ENCODE results near the gene MYO10. TPM values are rescaled to one million over a fixed set of nuclear protein-coding genes. Genes with fewer than 3 reads are reported as not detected.

MYO10 gene
- total RNA-seq, 4 donors from 2014 or later: 51.6 to 190 (median 72.9) TPM

DNA sequence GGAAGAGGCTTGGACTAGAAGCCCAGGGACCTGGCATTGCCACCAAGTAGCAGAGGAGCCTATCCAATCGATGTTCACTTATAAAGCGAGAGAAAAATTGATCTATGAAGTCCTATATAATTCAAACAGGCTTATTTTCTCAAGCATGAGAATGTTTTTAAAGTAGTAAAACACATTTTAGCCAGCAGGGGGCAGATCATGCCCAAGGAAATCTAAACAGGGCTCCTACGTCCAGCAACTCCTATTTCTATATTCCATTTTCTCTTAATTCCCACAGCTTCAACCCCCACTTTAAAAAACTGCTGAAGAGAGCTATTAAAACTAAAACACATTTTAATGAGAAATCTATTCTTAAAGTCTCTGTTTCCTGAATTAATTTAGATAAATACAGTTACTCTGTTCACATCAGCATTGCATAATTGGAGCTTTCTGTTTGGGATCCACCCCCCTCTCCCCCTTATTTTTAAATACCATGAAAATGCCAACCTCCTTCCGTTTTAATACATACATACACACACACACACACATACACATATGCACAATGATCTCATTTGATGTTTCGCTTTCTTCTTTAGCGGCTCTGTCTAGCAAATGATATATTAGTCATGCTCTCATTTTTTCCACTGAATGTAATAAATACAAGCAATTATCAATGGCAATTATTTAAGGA is 144.9 kb downstream of the MYO10 start:
- 25 to 37% methylated on average over 4 to 6 of the region's 6 CpGs for WGBS, 2 donors (ENCODE audit: low coverage in 1 of 2)
- DNase-seq: no peak
- in situ Hi-C loops (cut with MboI; ENCODE audit: low pct_ligation_motif_present in 1 of 4, low pct_unique_long_range_greater_than_20kb in 1 of 4, low sequenced_read_pairs in 3 of 4) (loop anchor here (5.0 to 25.0 kb wide), 4 partner anchors 396 to 1521 kb away; no protein-coding TSS in a partner anchor), intact Hi-C loops (cut with DNase I; ENCODE audit: low total_unique reads) (loop anchor here (10.0 kb wide), 1 partner anchor 394 kb away; no protein-coding TSS in a partner anchor)
- Histone ChIP-seq H3K36me3 (no peaks in the 10 kb centered on the region), H3K27ac (no peak overlapping the region), H3K4me1 (peaks cover 0 to 4% (median 0%) of the 10 kb centered on the region in 4 donors), H3K9me3 (no peaks in the 10 kb centered on the region), H3K27me3 (no peaks in the 10 kb centered on the region), H3K4me3 (no peak overlapping the region)
- TF ChIP-seq CTCF (IDR thresholded peaks at IDR 0.05) (peak; percentile 69 to 77 (median 74)), POLR2AphosphoS5 (IDR thresholded peaks at IDR 0.05) (no peak)

- intact Hi-C loops (cut with DNase I; ENCODE audit: low total_unique reads): loop anchor here (10.0 kb wide), 1 partner anchor 346 kb away; no protein-coding TSS in a partner anchor
- Histone ChIP-seq H3K9me3 (no peaks in the 10 kb centered on the region), H3K4me3 (no peak overlapping the region), H3K27ac (no peak overlapping the region), H3K4me1 (peaks cover 0 to 4% (median 0%) of the 10 kb centered on the region in 4 donors), H3K27me3 (no peaks in the 10 kb centered on the region), H3K36me3 (no peaks in the 10 kb centered on the region)
- in situ Hi-C loops (cut with MboI; ENCODE audit: low pct_ligation_motif_present in 1 of 4, low pct_unique_long_range_greater_than_20kb in 1 of 4, low sequenced_read_pairs in 3 of 4): loop anchor here in 1 of 4 donors (5.0 to 25.0 kb wide), 2 partner anchors 398 to 1523 kb away; no protein-coding TSS in a partner anchor
- DNase-seq: no peak
- 84 to 90% methylated on average over 5 of the region's 5 CpGs for WGBS, 2 donors (ENCODE audit: low coverage in 1 of 2)
- TF ChIP-seq POLR2A (IDR thresholded peaks at IDR 0.05) (no peak), EP300 (IDR thresholded peaks at IDR 0.05; ENCODE audit: low read depth) (no peak)
Observed at GRCh38 chr5:16788957-16789356, 147.1 kb downstream of the MYO10 start.

GRCh38 chr5:16787278-16787677 is 148.8 kb downstream of the MYO10 start:
- no peaks in the 10 kb centered on the region for H3K9me3 ChIP-seq
- no peaks in the 10 kb centered on the region for H3K27me3 ChIP-seq
- H3K4me1 ChIP-seq: peaks cover 0 to 4% (median 0%) of the 10 kb centered on the region in 4 donors
- no peak for TF ChIP-seq POLR2AphosphoS5 (IDR thresholded peaks at IDR 0.05)
- TF ChIP-seq EP300 (IDR thresholded peaks at IDR 0.05; ENCODE audit: low read depth): no peak
- TF ChIP-seq CTCF (IDR thresholded peaks at IDR 0.05): no peak
- TF ChIP-seq POLR2A (IDR thresholded peaks at IDR 0.05): no peak
- no peak overlapping the region for H3K4me3 ChIP-seq
- intact Hi-C loops (cut with DNase I; ENCODE audit: low total_unique reads) (loop anchor here (10.0 kb wide), 1 partner anchor 348 kb away; no protein-coding TSS in a partner anchor), in situ Hi-C loops (cut with MboI; ENCODE audit: low pct_ligation_motif_present in 1 of 4, low pct_unique_long_range_greater_than_20kb in 1 of 4, low sequenced_read_pairs in 3 of 4) (loop anchor here in 1 of 4 donors (5.0 to 25.0 kb wide), 2 partner anchors 400 to 1525 kb away; no protein-coding TSS in a partner anchor)
- H3K36me3 ChIP-seq: no peaks in the 10 kb centered on the region
- no peak overlapping the region for H3K27ac ChIP-seq
- DNase-seq: no peak
- 50 to 58% methylated on average over 2 of the region's 2 CpGs for WGBS, 2 donors (ENCODE audit: low coverage in 1 of 2)

- no peaks in the 10 kb centered on the region for H3K4me1 ChIP-seq
- intact Hi-C loops (cut with DNase I; ENCODE audit: low total_unique reads): loop anchor here (10.0 kb wide), 1 partner anchor 350 kb away; no protein-coding TSS in a partner anchor
Observed at GRCh38 chr5:16784843-16785791, 151.0 kb downstream of the MYO10 start.

More at GRCh38 chr5:16784843-16785791, 151.0 kb downstream of the MYO10 start:
- no peaks in the 10 kb centered on the region for H3K36me3 ChIP-seq
- H3K9me3 ChIP-seq: no peaks in the 10 kb centered on the region
- TF ChIP-seq CTCF (IDR thresholded peaks at IDR 0.05): no peak
- no peak for TF ChIP-seq POLR2AphosphoS5 (IDR thresholded peaks at IDR 0.05)
- TF ChIP-seq POLR2A (IDR thresholded peaks at IDR 0.05): no peak
- TF ChIP-seq EP300 (IDR thresholded peaks at IDR 0.05; ENCODE audit: low read depth): no peak
- no peaks in the 10 kb centered on the region for H3K27me3 ChIP-seq
- in situ Hi-C loops (cut with MboI; ENCODE audit: low pct_ligation_motif_present in 1 of 4, low pct_unique_long_range_greater_than_20kb in 1 of 4, low sequenced_read_pairs in 3 of 4): loop anchor here in 1 of 4 donors (5.0 to 25.0 kb wide), 2 partner anchors 402 to 1527 kb away; no protein-coding TSS in a partner anchor
- no peak overlapping the region for H3K27ac ChIP-seq
- no peak for DNase-seq
- H3K4me3 ChIP-seq: no peak overlapping the region
- 67 to 76% methylated on average over 15 to 26 of the region's 26 CpGs for WGBS, 2 donors (ENCODE audit: low coverage in 1 of 2)
